T-cell (primary cell): ENCODE data around the gene TLCD3A. TPM values are rescaled to one million over a fixed set of nuclear protein-coding genes. Genes with fewer than 3 reads are reported as not detected.

Experiments used
- ATAC-seq, 4 experiments: fragments of 200-7000 bp in 3 of 4; fragments of 150-1000 bp in 1 of 4; cut with Tn5 transposase; replicated peaks in 1 of 4; 1 replicate in 3 of 4; 2 replicates in 1 of 4; pipeline ENCODE4 v1.10.0; 2021; ENCODE audit warnings: moderate library complexity in 3 of 4, mild to moderate bottlenecking in 2 of 4, moderate number of reproducible peaks in 1 of 4
- CTCF ChIA-PET, 2 donors: fragments of 300-600 bp; sonication (Branson Sonifier 250); formaldehyde crosslinking; loops; one replicate each; lab custom pipeline; 2022; ENCODE audit warnings: antibody characterized with exemption in 2 of 2; lab: Charles Lee
- POLR2A ChIA-PET, 2 donors: fragments of 300-600 bp; sonication (Branson Sonifier 250); formaldehyde crosslinking; loops; one replicate each; lab custom pipeline; 2022; ENCODE audit warnings: antibody characterized with exemption in 2 of 2; lab: Charles Lee
- DNase-seq, 35 experiments: peaks; one replicate each; pipeline versions ENCODE4 v3.0.0 to v3.0.0-alpha.2; 2013 to 2023
- H3K27ac ChIP-seq: one replicate; pipeline ENCODE4 v1.5.1; 2013; ENCODE audit warnings: low read length
- H3K27me3 ChIP-seq, 2 experiments: replicated peaks in 1 of 2; 1 replicate in 1 of 2; 2 replicates in 1 of 2; pipeline versions ENCODE4 v1.6.1 to v1.7.0; 2013; ENCODE audit warnings: low read length in 1 of 2, mixed read lengths in 1 of 2; ENCODE audit not compliant: control insufficient read depth in 2 of 2, insufficient read depth in 2 of 2; ENCODE audit errors: extremely low read depth in 1 of 2
- H3K36me3 ChIP-seq, 2 donors: 1 replicate in 1 of 2; 2 replicates in 1 of 2; pipeline versions ENCODE4 v1.6.1 to v1.7.0; 2013; ENCODE audit warnings: low read length in 1 of 2; ENCODE audit not compliant: control insufficient read depth in 2 of 2, insufficient read depth in 1 of 2; ENCODE audit errors: extremely low read depth in 1 of 2
- H3K4me1 ChIP-seq, 2 experiments: 1 replicate in 1 of 2; 2 replicates in 1 of 2; pipeline versions ENCODE4 v1.6.1 to v1.7.0; 2013; ENCODE audit warnings: low read length in 2 of 2, mixed read lengths in 1 of 2; ENCODE audit not compliant: insufficient read depth in 2 of 2, control insufficient read depth in 1 of 2; ENCODE audit errors: extremely low read depth in 1 of 2
- H3K4me3 ChIP-seq, 2 donors: 1 replicate in 1 of 2; 2 replicates in 1 of 2; pipeline versions ENCODE4 v1.5.1 to v1.7.0; 2013; ENCODE audit warnings: mild to moderate bottlenecking in 2 of 2, low read length in 1 of 2, moderate library complexity in 1 of 2; ENCODE audit not compliant: control insufficient read depth in 1 of 2; ENCODE audit errors: extremely low read depth in 1 of 2
- H3K9me3 ChIP-seq: 2 replicates; pipeline ENCODE4 v1.7.0; 2013
- H3K27ac Mint-ChIP-seq, 2 donors: one replicate each; pipeline ENCODE4 v1.8.0; 2020 to 2021; ENCODE audit warnings: mild to moderate bottlenecking in 2 of 2, mixed read lengths in 2 of 2
- H3K27me3 Mint-ChIP-seq, 2 donors: one replicate each; pipeline ENCODE4 v1.8.0; 2021 to 2022; ENCODE audit warnings: mixed read lengths in 2 of 2
- H3K36me3 Mint-ChIP-seq: one replicate; pipeline ENCODE4 v1.8.0; 2021; ENCODE audit warnings: mixed read lengths
- H3K4me1 Mint-ChIP-seq, 3 donors: one replicate each; pipeline ENCODE4 v1.8.0; 2020 to 2022; ENCODE audit warnings: mixed read lengths in 3 of 3, mild to moderate bottlenecking in 1 of 3
- H3K4me3 Mint-ChIP-seq, 3 donors: one replicate each; pipeline ENCODE4 v1.8.0; 2020 to 2022; ENCODE audit warnings: mild to moderate bottlenecking in 3 of 3, mixed read lengths in 3 of 3, moderate library complexity in 3 of 3
- H3K9me3 Mint-ChIP-seq, 3 donors: one replicate each; pipeline ENCODE4 v1.8.0; 2020 to 2022; ENCODE audit warnings: mixed read lengths in 3 of 3
- WGBS: methylation state at CpG from one replicate; pipeline ENCODE4 v1.1.5; 2013; ENCODE audit warnings: missing lambda C conversion rate; ENCODE audit not compliant: insufficient coverage; 5-methylcytosine and 5-hydroxymethylcytosine counted together
- total RNA-seq, 35 experiments: library from RNA in 6 of 35; stranded (reverse) in 6 of 35; fragments of 120-200 nt in 1 of 35; gene quantifications; one replicate each; pipeline versions ENCODE4 v1.2.1 to v1.2.4 and lab custom pipeline; 2013 to 2026

TLCD3A gene
- total RNA-seq, 5 donors from 2014 or later (not counting 1 experiment from before 2014, with no cell fraction given): 1.3 to 3.0 (median 2.2) TPM

DNA sequence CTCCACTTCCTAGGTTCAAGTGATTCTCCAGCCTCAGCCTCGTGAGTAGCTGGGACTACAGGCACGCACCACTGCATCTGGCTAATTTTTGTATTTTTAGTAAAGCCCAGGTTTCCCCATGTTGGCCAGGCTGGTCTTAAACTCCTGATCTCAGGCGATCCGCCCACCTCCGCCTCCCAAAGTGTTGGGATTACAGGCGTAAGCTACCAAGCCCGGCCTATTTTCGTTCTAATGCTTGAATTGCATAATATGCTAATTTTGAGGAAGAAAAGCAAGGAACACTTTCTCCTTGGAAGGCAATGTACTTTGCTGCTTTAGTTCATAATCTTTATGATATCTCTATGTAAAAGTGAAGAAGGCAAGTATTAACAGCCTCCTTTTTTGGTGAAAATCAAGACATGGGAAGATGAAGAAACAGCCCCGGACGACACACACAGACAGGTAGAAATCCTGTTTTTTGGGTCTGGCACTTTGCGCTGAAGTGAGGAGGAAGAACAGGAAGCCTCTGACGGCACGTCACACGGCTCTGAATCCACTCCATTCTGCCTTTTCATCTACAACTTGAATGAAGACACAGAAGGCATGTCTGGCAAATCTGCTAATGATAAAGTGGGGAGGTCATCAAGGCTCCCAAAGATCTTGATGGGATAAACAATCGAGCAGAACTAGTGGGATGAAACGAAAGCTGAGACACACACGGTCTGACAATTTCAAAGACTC lies 42.7 kb upstream of the TLCD3A start:
- Mint-ChIP-seq H3K4me3 (no peak overlapping the region), H3K36me3 (peaks cover 59% of the 10 kb centered on the region), H3K27me3 (no peaks in the 10 kb centered on the region), H3K27ac (peak overlapping the region in 1 of 2 donors; percentile 23), H3K9me3 (no peaks in the 10 kb centered on the region), H3K4me1 (peaks cover 0 to 2% (median 0%) of the 10 kb centered on the region in 3 donors)
- no peaks in the 10 kb centered on the region for H3K4me1 ChIP-seq
- ATAC-seq (no peak), DNase-seq (no peak)
- ChIA-PET CTCF (no interaction called here), POLR2A (no interaction called here)
- no peaks in the 10 kb centered on the region for H3K27me3 ChIP-seq
- H3K9me3 ChIP-seq: no peaks in the 10 kb centered on the region
- H3K36me3 ChIP-seq: peaks cover 0 to 50% of the 10 kb centered on the region in 2 donors
- 97% methylated on average over 5 of the region's 17 CpGs for WGBS
- H3K27ac ChIP-seq: no peak overlapping the region
- no peak overlapping the region for H3K4me3 ChIP-seq

GRCh38 chr17:690361-690760 lies 42.0 kb upstream of the TLCD3A start:
- Histone ChIP-seq H3K4me3 (no peak overlapping the region), H3K36me3 (peaks cover 0 to 51% of the 10 kb centered on the region in 2 donors), H3K9me3 (no peaks in the 10 kb centered on the region), H3K4me1 (no peaks in the 10 kb centered on the region), H3K27ac (no peak overlapping the region), H3K27me3 (no peaks in the 10 kb centered on the region)
- DNase-seq: no peak
- Mint-ChIP-seq H3K4me1 (peaks cover 0 to 2% (median 0%) of the 10 kb centered on the region in 3 donors), H3K36me3 (peaks cover 60% of the 10 kb centered on the region), H3K27me3 (no peaks in the 10 kb centered on the region), H3K9me3 (no peaks in the 10 kb centered on the region), H3K27ac (no peak overlapping the region), H3K4me3 (no peak overlapping the region)
- no peak for ATAC-seq
- ChIA-PET POLR2A (no interaction called here), CTCF (no interaction called here)
- 94% methylated on average over 4 of the region's 9 CpGs for WGBS

DNA sequence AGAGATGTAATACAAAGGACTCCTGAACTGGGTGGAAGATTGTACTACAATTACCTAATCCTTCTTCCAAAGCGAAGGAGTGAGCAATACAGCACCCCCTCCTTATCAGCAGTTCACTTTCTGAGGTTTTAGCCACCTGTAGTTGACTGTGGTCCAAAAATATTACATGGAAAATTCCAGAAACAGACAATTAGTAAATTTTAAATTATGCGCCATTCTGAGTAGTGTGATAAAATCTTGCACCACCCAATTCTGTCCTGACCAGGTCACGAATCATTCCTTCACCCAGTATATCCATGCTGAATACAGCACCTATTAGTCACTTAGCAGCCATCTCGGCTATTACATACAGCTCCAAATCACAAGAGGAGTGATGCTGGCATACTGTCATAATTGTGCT lies 41.0 kb upstream of the TLCD3A start:
- Mint-ChIP-seq H3K4me1 (peaks cover 0 to 2% (median 0%) of the 10 kb centered on the region in 3 donors), H3K4me3 (no peak overlapping the region), H3K27ac (no peak overlapping the region), H3K9me3 (no peaks in the 10 kb centered on the region), H3K36me3 (peaks cover 56% of the 10 kb centered on the region), H3K27me3 (no peaks in the 10 kb centered on the region)
- no peaks in the 10 kb centered on the region for H3K27me3 ChIP-seq
- H3K4me1 ChIP-seq: no peaks in the 10 kb centered on the region
- no peaks in the 10 kb centered on the region for H3K9me3 ChIP-seq
- DNase-seq (no peak), ATAC-seq (no peak)
- WGBS: no CpG with 5 or more reads among the region's 4 CpGs
- H3K4me3 ChIP-seq: no peak overlapping the region
- no peak overlapping the region for H3K27ac ChIP-seq
- H3K36me3 ChIP-seq: peaks cover 0 to 62% of the 10 kb centered on the region in 2 donors
- ChIA-PET CTCF (interaction anchor here in 1 of 2 donors (0.9 kb wide), 1 partner anchor 9 kb away, joined by 3 read pairs; no protein-coding TSS in a partner anchor), POLR2A (no interaction called here)

- peaks cover 0 to 65% of the 10 kb centered on the region in 2 donors for H3K36me3 ChIP-seq
- no peaks in the 10 kb centered on the region for H3K4me1 ChIP-seq
- ATAC-seq (no peak), DNase-seq (no peak)
- no peak overlapping the region for H3K4me3 Mint-ChIP-seq
- H3K36me3 Mint-ChIP-seq: peaks cover 62% of the 10 kb centered on the region
- POLR2A ChIA-PET: interaction anchor here in 1 of 2 donors (0.6 kb wide), 1 partner anchor 31 kb away, joined by 5 read pairs; no protein-coding TSS in a partner anchor
- WGBS: 96% methylated on average over 8 of the region's 10 CpGs
- no peaks in the 10 kb centered on the region for H3K9me3 Mint-ChIP-seq
- no peak overlapping the region for H3K27ac ChIP-seq
- H3K27ac Mint-ChIP-seq: no peak overlapping the region
- no peaks in the 10 kb centered on the region for H3K27me3 Mint-ChIP-seq
- H3K9me3 ChIP-seq: no peaks in the 10 kb centered on the region
- CTCF ChIA-PET: no interaction called here
- no peaks in the 10 kb centered on the region for H3K27me3 ChIP-seq
- H3K4me3 ChIP-seq: no peak overlapping the region
- H3K4me1 Mint-ChIP-seq: peaks cover 0 to 2% (median 0%) of the 10 kb centered on the region in 3 donors
Measured at GRCh38 chr17:692116-692515, 40.3 kb upstream of the TLCD3A start.

DNA sequence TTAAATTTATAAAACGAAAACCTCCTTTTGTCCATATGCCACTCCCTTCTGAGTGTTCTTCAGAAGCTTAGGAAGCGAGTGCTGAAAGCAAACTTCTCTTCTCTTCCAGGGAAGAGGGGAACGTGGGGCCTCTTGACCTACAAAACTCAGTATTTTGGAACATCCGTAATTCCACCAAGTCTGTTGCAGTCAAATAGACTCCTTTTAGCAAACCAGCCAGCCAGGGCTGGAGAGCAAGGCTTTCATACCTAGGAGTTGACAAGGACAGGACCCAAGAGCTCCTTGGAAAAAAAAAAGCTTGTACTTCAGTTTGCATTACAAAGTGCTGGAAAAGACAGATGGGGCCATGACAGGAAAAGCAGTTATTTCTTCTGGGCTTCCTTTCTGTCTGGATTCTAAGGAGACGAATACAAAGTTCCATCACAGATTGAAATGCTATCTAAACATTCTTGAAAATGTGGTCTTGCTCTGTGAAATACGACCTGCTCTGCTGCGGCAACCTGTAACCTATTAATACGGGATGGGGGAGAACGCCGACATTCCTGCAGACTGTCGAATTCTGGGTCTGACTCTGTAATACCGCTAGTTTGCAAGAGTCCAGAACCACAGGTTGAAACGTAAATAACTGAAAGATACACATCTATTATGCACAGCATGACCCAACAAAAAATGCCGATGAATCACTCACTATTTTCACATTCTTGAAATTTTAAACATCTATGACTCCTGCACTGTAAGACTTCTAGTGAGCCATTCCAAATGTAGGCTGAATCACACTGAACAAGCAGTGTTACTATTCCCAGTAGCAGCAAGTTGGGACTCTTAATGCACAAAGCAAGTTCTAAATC lies 38.4 kb upstream of the TLCD3A start:
- H3K4me3 Mint-ChIP-seq: no peak overlapping the region
- no peak overlapping the region for H3K27ac Mint-ChIP-seq
- no peak overlapping the region for H3K27ac ChIP-seq
- no peaks in the 10 kb centered on the region for H3K27me3 ChIP-seq
- no peaks in the 10 kb centered on the region for H3K9me3 ChIP-seq
- peaks cover 56% of the 10 kb centered on the region for H3K36me3 Mint-ChIP-seq
- no peaks in the 10 kb centered on the region for H3K27me3 Mint-ChIP-seq
- WGBS: 98% methylated on average over 12 of the region's 14 CpGs
- H3K4me3 ChIP-seq: no peak overlapping the region
- H3K4me1 ChIP-seq: no peaks in the 10 kb centered on the region
- no peaks in the 10 kb centered on the region for H3K4me1 Mint-ChIP-seq
- no peaks in the 10 kb centered on the region for H3K9me3 Mint-ChIP-seq
- peaks cover 0 to 81% of the 10 kb centered on the region in 2 donors for H3K36me3 ChIP-seq
- POLR2A ChIA-PET: no interaction called here
- ATAC-seq: no peak
- CTCF ChIA-PET: interaction anchor here in 1 of 2 donors (1.4 kb wide), 1 partner anchor 282 kb away, joined by 4 read pairs; no protein-coding TSS in a partner anchor
- no peak for DNase-seq

DNA sequence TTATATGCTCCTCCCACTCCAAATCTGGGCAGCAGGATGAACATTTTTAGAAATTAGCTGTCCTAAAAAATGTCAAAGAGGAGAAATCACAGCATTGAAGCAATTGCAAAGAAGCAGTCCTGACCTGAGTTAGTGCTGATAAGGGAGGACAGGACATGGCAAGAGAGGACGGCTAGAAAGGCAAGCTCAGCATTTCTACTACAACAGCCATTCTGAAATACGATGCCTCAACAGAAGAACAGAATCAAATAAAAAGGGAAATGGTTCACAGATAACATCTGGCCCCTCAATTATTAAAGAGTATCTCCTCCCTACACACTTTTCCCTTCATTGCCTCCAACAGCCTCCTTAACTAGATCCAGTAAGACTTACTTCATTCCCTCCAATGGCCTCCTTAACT lies 36.0 kb upstream of the TLCD3A start:
- H3K27ac Mint-ChIP-seq: no peak overlapping the region
- peaks cover 0 to 68% of the 10 kb centered on the region in 2 donors for H3K36me3 ChIP-seq
- CTCF ChIA-PET: interaction anchor here in 1 of 2 donors (1.0 kb wide), 1 partner anchor 284 kb away, joined by 3 read pairs; no protein-coding TSS in a partner anchor
- DNase-seq (no peak), ATAC-seq (no peak)
- no peak overlapping the region for H3K27ac ChIP-seq
- no peak overlapping the region for H3K4me3 Mint-ChIP-seq
- no peak overlapping the region for H3K4me3 ChIP-seq
- peaks cover 41% of the 10 kb centered on the region for H3K36me3 Mint-ChIP-seq
- POLR2A ChIA-PET: no interaction called here
- no peaks in the 10 kb centered on the region for H3K27me3 ChIP-seq
- no peaks in the 10 kb centered on the region for H3K4me1 Mint-ChIP-seq
- no peaks in the 10 kb centered on the region for H3K9me3 Mint-ChIP-seq
- 83% methylated on average over 1 of the region's 2 CpGs for WGBS
- H3K9me3 ChIP-seq: no peaks in the 10 kb centered on the region
- H3K27me3 Mint-ChIP-seq: no peaks in the 10 kb centered on the region
- H3K4me1 ChIP-seq: no peaks in the 10 kb centered on the region
